Stimulated activated CD8-positive, alpha-beta memory T cell treated with anti-CD3 and anti-CD28 coated beads, Interleukin-7, amount 100 ng/mL, for 4 hours (primary cell): ENCODE data around the gene G2E3.
"Not testable (repeated sequence)": the region's sequence is repeated elsewhere in the genome, so short reads cannot be mapped to it uniquely, and the experiment has no call there.

Source experiments
- DNase-seq, 2 donors: peaks; one replicate each; pipeline ENCODE4 v3.0.0-alpha.2; 2020; ENCODE audit warnings: low read depth in 2 of 2

Gene G2E3

GRCh38 chr14:30559638-30560091, 707 bp downstream of the G2E3 start:
- no peak for DNase-seq

DNA sequence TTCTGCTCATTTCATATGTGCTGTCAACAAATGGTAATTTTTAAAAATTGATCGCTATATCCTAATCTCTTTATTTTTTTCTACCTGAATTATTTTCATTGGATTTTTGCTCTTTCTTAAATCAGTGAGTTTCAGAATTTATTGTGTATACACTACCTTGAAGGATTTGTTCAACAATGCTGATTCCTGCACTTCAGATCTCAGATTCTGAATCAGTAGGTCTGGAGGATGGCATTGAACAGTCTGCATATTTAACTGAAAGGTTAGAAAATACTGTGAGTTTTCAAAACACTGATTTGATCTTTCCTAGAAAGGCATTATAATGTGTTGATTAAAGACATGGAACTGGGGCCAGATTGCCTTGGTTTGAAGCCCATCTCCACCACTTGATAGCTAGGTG, 1.6 kb downstream of the G2E3 start:
- no peak for DNase-seq

GRCh38 chr14:30564235-30564867, 5.4 kb downstream of the G2E3 start:
- no peak for DNase-seq

GRCh38 chr14:30564868-30565248, 5.9 kb downstream of the G2E3 start:
- no peak for DNase-seq

- DNase-seq = no peak
Measured at GRCh38 chr14:30569216-30569902, 10.4 kb downstream of the G2E3 start.

DNA sequence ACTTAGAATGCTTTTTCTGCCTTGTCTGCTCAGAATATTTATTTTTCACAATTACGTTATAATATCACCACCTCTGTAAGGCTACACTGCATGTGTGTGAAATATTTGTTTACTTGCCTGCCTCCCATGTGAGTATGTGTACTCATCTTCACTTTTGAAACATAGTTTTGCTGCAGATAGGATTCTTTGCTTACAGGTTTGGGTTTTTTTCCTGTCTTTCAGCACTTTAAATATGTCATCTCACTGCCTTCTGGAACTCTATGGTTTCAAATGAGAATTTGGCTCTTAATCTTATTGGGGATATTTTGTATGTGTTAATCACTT, 10.9 kb downstream of the G2E3 start:
- DNase-seq = no peak

- DNase-seq = no peak
Measured at GRCh38 chr14:30572237-30572636, 13.3 kb downstream of the G2E3 start.

- no peak for DNase-seq
Measured at GRCh38 chr14:30572771-30573170, 13.8 kb downstream of the G2E3 start.

GRCh38 chr14:30573226-30573814, 14.4 kb downstream of the G2E3 start:
- DNase-seq = no peak

DNA sequence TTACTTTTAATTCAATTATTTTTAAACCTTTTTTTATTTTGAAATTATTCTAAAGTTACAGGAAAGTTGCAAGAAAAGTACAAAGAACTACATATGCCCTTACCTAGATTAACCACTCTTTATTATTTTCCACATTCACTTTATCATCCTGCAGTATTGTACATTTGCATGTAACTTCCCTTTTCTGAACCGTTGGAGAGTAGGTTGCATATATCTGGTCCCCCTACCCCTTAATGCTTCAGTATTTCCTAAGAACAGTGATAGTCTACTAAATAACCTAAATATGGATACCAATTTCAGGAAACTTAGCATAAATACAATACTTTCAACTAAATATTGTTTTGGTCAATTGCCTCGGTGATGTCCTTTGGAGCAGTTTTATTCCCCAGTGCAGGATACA, 15.0 kb downstream of the G2E3 start:
- no peak for DNase-seq

DNA sequence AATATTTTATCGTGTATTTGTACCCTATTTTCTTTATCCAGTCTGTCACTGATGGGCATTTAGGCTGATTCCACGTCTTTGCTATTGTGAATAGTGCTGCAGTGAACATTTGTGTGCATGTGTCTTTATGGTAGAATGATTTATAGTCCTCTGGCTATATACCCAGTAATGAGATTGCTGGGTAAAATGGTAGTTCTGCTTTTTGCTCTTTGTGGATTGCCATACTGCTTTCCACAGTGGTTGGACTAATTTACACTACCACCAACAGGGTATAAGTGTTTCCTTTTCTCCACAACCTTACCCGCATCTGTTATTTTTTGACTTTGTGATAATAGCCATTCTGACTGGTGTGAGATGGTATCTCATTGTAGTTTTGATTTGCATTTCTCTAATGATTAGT, 15.8 kb downstream of the G2E3 start:
- not testable (repeated sequence) for DNase-seq

DNA sequence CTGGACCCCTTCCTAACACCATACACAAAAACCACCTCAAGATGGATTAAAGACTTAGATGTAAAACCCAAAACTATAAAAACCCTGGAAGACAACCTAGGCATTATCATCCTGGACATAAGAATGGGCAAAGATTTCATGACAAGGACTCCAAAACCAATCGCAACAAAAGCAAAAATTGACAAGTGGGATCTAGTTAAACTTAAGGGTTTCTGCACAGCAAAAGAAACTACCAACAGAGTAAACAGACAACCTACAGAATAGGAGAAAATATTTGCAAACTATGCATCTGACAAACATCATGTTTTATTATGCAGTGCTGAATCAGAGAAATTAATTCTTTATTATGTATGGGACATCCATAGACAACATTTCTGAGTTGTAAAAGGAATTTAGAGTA, 17.4 kb downstream of the G2E3 start:
- not testable (repeated sequence) for DNase-seq

GRCh38 chr14:30580616-30581282, 21.8 kb downstream of the G2E3 start:
- no peak for DNase-seq

GRCh38 chr14:30581283-30581625, 22.3 kb downstream of the G2E3 start:
- DNase-seq = no peak

DNA sequence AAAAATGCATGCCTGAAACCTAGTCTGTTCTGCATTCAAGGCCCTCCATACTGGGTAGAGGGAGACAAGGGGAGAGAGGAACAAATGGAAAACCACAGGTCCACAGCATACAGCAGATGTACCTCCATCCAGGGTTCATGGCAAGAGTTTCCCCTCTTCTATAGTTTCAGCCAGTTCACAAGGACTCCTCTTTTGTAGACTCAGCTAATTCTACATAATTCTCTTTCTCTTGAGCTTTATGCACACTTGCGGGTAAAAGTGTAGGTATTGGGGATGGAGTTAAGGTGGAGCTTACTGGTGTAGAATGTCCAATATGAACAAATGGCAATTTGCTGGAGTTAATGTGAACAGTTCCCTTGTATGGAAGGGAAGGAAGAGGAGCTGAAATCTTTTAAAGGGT, 23.4 kb downstream of the G2E3 start:
- DNase-seq = no peak

- no peak for DNase-seq
Measured at GRCh38 chr14:30584058-30584630, 25.2 kb downstream of the G2E3 start.

DNA sequence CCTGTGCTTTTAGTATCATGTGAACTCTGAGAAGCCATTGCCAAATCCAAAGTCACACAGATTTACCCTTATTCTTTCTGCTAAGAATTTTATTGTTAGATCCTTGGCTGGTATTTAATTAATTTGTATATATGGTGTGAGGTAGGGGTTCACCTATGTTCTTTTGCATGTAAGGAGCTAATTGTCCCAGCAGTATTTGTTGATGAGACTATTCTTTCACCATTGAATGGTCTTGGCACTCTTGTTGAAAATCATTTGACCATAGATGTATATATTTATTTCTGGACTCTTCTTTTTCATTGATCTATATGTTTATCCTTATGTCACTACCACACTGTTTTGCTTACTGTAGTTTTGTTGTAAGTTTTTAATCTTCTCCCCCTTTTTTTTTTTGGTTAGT, 26.2 kb downstream of the G2E3 start:
- DNase-seq = no peak

GRCh38 chr14:30587141-30587540, 28.2 kb downstream of the G2E3 start:
- DNase-seq = no peak

GRCh38 chr14:30588873-30589272, 29.9 kb downstream of the G2E3 start:
- no peak for DNase-seq

DNA sequence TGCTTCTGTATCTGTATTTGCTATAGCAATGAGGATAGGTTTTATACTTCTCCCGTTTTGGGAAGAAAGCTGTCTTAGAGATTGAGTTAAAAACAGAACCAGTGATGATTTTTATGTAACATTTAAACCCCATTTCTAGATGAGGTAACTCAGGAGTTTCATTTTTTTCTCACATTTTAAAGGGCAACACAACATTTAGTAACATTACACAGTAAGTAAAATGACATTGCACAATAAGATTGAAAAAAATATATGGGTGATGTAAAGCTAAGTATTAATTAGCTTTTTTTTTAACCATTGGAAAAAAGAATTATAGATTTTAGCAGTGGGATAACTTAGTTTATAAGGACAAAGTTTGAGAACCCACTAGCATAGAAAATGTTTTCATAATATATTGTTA, 38.0 kb downstream of the G2E3 start:
- DNase-seq = no peak

DNA sequence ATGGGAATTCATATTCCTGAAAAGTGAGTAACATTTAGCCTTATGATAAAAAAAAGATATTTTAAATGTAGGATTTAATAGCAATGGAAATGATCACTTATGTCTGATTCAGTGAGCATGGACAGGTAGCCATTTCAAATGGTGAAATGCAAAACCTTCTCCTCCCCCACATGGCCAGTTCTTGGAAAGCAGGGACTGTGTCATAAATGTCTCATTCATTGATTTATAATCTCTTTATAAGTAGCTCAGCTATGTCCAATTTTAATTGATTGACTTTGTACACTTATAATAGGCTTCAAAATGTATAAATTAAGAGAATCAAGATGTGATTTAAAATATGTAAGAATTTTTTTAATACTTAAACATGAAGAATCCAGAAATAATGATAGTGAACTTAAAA, 38.5 kb downstream of the G2E3 start:
- DNase-seq = no peak
